Measurements from ENCODE around the gene SLC5A2. TPM values are rescaled to one million over a fixed set of nuclear protein-coding genes. Genes with fewer than 3 reads are reported as not detected.
A peak's percentile ranks its signal among the peaks of the same experiment; 100 is the strongest.

The SLC5A2 gene
- total RNA-seq, 1 donor from 2014 or later = 3.1 TPM

DNA sequence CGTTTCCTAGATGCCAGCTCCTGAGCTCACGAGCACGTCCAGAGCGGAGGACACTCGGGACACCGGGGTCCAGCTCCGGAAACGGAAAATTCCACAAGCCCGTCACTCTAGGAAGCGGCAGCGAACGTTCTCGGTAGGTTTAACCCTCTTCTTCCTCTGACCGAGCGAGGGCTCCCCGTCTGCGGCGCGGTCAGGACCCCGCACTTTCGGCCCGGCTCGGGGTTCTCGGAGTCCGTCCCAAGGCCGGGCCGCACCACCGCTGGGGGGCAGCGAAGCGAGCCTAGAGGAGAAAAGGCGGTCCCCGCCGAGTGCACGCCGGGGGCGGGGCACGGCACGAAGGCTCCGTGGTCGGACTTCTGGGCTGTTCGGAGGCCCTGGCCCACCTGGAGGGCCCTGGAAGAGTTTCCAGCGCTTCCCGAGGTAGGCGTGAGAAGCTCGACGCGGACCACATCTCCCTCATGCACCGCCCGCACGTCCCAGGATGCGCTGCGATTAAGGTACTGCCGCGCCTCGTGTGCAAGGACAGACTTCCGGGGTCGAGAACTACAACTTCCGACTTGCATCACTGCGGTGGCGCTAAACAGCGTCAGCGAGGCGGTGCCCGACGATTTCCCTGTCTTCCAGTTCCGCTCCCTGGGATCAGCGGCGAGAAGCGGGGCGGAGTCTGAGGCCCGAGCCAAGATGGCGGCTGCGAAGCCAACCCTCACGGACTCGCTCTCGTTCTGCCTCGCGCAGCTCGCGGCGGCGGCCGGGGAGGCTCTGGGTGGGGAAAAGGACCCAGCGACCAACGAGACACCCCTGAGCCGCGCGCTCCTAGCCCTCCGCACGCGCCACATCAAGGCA is 23.9 kb upstream of the SLC5A2 start, which contains the start of gene ARMC5:
ARMC5 (plus strand) TSS at position 658 of the 843 bp plus-strand sequence; CDS start at position 682, 24 bp downstream.
- Histone ChIP-seq H3K4me3 (peak within 1 kb of the TSS; percentile 94), H3K9me3 (no peaks in the 10 kb centered on the region), H3K4me1 (peaks cover 45% of the 10 kb centered on the region), H3K36me3 (peaks cover 21% of the 10 kb centered on the region), H3K27me3 (no peaks in the 10 kb centered on the region), H3K27ac (peak within 1 kb of the TSS; percentile 100)
- intact Hi-C loops (cut with DNase I) = no loop called here
- ATAC-seq = peak; percentile 88
- TF ChIP-seq, protein P1, sequence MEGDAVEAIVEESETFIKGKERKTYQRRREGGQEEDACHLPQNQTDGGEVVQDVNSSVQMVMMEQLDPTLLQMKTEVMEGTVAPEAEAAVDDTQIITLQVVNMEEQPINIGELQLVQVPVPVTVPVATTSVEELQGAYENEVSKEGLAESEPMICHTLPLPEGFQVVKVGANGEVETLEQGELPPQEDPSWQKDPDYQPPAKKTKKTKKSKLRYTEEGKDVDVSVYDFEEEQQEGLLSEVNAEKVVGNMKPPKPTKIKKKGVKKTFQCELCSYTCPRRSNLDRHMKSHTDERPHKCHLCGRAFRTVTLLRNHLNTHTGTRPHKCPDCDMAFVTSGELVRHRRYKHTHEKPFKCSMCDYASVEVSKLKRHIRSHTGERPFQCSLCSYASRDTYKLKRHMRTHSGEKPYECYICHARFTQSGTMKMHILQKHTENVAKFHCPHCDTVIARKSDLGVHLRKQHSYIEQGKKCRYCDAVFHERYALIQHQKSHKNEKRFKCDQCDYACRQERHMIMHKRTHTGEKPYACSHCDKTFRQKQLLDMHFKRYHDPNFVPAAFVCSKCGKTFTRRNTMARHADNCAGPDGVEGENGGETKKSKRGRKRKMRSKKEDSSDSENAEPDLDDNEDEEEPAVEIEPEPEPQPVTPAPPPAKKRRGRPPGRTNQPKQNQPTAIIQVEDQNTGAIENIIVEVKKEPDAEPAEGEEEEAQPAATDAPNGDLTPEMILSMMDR (IDR thresholded peaks at IDR 0.05) = peak; percentile 61
- peak; percentile 99 for DNase-seq

DNA sequence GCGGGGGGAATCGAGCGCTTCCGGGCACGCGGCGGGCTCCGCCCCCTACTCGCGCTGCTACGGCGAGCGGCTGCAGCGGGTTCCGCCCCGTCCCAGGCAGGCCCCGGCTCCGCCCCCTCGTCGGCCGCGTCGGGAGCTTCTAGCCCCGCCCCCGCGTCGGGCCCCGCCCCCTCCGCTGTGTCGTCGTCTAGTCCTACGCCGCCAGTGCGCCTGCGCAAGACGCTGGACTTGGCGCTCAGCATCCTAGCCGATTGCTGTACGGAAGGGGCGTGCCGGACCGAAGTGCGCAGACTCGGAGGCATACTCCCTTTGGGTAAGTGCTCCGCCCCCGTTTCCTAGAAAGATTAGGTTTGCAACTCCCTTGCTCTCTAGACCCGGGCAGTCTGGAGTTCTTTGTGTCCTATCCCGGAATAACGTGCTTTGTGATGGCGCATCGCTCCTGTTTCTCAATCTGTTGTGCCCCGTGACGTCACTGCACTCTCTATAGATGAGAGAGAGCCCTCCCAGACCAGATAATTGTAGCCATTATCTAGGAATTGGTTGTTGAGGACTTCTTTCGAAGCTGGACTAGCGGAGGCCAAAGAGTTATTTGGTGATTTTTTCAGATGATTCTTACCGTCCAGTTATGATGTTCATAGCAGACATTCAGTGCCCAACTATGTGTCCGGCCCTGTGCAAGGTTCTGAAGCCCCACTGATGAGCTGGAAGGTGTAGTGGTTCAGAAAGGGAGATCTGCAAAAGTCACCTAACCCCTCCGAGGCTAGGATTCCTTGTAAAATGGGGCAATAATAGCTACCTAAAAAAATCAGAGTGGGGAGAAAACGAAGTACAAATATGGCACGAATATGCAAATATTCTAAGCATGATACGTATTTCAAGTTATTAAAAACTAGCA is 23.0 kb upstream of the SLC5A2 start:
- peaks cover 41% of the 10 kb centered on the region for H3K4me1 ChIP-seq
- H3K36me3 ChIP-seq = peaks cover 27% of the 10 kb centered on the region
- H3K4me3 ChIP-seq = peak overlapping the region; percentile 94
- H3K27ac ChIP-seq = peak overlapping the region; percentile 100
- intact Hi-C loops (cut with DNase I) = no loop called here
- ATAC-seq (peak; percentile 93), DNase-seq (peak; percentile 100)
- H3K27me3 ChIP-seq = no peaks in the 10 kb centered on the region
- TF ChIP-seq, protein P1 (IDR thresholded peaks at IDR 0.05) = no peak
- H3K9me3 ChIP-seq = no peaks in the 10 kb centered on the region

DNA sequence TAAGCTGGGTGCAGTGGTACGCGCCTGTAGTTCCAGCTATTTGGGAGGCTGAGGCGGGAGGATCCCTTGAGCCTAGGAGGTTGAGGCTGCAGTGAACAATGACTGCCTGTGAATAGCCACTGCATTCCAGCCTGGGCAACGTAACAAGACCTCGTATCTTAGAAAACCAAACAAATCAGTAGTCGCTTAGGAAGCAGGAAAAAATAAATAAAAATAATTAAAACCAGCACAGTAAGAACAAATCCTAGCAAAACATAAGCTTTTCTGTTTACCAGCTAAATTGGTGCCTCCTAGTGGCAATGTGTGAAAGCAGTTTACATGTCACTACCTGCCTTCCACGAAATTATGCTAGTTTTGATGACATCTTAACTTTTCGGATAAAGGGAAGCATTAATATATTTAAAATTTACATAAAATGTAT is 22.3 kb upstream of the SLC5A2 start:
- Histone ChIP-seq H3K36me3 (peaks cover 29% of the 10 kb centered on the region), H3K27me3 (no peaks in the 10 kb centered on the region), H3K9me3 (no peaks in the 10 kb centered on the region), H3K4me3 (peak overlapping the region; percentile 94), H3K27ac (peak overlapping the region; percentile 100), H3K4me1 (peaks cover 36% of the 10 kb centered on the region)
- peak; percentile 37 for DNase-seq
- TF ChIP-seq, protein P1 (IDR thresholded peaks at IDR 0.05) = peak; percentile 65
- no peak for ATAC-seq
- intact Hi-C loops (cut with DNase I) = no loop called here

DNA sequence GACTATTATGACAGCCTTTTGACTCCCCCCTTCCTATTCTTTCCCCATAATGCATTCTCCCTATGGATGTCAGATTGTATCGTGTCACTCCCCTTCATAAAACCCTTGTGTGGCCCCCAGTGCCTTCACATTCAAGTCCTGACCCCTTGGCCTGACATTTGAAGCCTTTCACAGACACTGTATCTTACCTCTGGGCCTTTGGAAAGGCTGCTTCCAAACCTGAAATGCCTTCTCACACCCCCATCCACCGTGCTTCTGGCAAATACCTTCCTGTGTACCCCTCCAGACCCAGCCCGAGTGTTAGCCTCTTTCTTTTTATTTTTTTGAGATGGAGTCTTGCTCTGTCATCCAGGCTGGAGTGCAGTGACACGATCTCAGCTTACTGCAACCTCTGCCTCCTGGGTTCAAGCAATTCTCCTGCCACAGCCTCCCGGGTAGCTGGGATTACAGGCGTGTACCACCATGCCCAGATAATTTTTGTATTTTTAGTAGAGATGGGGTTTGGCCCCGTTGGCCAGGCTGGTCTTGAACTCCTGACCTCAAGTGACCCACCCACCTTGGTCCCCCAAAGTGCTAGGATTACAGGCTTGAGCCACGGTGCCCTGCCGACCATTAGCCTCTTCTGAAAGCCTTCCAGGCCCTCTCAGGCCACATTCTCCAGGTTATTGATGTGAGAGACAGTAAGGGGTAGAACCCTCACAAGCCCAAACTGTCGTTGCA is 21.6 kb upstream of the SLC5A2 start:
- no peak overlapping the region for H3K27ac ChIP-seq
- H3K4me1 ChIP-seq = peaks cover 28% of the 10 kb centered on the region
- DNase-seq (peak; percentile 48), ATAC-seq (no peak)
- no peaks in the 10 kb centered on the region for H3K9me3 ChIP-seq
- intact Hi-C loops (cut with DNase I) = no loop called here
- H3K27me3 ChIP-seq = no peaks in the 10 kb centered on the region
- TF ChIP-seq, protein P1 (IDR thresholded peaks at IDR 0.05) = no peak
- H3K36me3 ChIP-seq = peaks cover 29% of the 10 kb centered on the region
- H3K4me3 ChIP-seq = no peak overlapping the region

All from upper lobe of right lung (tissue), 1 donor.